ENCODE measurements around the gene NRG3.

NRG3 gene

DNA sequence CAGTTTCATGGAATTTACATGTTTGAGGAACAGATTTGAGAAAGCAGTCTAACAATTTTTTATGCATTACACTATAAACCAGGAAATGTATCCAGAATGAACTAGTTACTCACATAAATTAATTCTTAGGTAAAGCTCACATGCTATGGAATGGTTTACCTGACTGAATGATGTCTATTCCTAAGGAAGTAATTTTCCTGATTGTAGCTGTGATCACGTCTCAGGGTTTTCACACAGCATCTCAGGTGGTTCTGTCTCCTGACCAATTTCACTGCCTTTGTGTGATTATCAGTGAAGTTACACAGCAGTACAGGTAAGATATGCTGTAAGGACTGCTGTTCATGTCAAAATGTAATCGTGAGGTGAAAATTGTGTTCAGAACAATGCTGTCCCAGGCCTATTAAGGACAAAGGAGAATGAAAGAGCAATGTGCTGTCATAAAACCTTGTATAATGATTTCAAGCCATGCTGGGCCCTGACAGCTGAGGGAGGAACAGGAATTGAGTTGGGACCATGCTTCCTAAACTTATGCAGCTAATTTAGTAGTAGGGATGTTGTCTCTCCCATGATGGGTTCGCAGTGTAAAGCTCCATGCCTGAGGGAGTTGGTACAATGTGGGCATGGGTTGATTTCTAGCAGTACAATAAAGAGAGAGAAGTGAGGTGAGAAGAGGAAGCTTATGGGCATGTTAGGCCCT, 631.8 kb downstream of the NRG3 start:
- DNase-seq: no peak

DNA sequence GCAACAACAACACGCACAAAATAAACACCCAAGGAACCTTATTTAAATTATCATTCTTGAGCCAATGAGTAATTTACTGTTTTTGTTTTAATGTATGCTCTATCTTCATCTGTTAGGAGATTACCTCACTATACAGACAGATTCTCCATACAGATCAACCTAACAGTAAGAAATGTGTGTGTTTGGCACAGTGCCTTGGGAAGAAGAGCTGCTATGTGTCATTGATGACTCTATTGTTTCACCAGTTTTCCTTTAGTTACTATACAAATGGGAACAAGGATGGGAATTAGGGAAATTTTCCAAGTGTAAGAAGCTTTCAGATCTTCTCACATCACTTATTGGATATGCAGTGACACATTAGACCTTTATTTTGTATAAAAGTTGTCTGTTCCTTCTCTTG, 640.3 kb downstream of the NRG3 start:
- DNase-seq: no peak

DNA sequence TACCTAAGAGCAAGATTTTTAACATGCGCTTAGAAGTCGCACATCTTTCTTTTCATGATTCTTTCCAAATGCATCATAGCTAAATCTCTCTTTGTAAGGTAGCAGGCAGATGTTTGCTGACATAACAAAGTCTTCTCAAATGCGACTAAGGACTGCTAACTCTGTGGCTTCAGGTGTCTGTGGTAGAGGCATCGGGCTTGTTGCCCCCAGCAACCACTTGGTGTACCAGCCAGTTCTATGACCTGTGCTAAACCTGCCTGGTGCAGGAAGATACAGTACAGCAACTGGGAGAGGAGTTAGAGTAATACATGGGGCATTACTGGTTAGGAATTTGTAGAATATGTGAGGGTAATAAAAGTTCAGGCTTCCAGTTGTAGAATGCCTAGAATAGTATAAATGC, 654.1 kb downstream of the NRG3 start:
- no peak for DNase-seq

DNA sequence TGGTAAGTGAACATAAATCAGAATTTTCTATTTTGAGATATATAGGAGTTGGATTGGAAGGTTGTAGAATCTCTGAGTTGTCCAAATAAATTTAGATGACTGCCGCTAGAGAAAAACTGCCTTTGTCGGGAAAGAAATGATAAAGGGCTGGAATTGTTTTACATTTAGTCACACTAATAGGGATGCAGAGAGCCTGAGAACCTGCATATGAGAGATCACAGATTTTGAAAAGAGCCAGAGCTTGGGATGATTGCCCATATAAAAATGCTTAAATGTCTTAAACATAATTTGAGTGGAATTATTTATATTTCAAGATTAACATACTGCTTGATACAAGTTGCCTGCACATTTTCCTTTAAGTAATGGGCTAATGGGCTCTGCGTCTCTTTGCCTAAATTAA, 660.5 kb downstream of the NRG3 start:
- DNase-seq: no peak

DNA sequence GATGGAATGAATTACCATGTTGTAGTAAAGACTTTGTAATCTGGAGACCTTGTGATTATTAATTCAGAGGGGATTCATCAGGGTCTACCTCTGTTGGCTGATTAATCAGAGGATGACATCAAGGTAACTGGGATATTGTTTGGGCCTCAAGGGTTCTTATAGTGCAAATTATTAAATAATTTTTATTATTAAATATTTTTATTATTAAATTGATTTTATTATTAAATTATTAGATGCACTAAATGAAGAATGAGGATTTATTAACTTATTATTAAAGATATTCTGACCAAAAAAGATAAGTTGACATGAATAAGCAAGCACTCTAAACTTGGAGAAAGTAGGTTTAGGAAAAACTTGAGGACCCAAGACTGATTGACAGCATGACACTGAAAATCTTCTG, 661.7 kb downstream of the NRG3 start:
- no peak for DNase-seq

DNA sequence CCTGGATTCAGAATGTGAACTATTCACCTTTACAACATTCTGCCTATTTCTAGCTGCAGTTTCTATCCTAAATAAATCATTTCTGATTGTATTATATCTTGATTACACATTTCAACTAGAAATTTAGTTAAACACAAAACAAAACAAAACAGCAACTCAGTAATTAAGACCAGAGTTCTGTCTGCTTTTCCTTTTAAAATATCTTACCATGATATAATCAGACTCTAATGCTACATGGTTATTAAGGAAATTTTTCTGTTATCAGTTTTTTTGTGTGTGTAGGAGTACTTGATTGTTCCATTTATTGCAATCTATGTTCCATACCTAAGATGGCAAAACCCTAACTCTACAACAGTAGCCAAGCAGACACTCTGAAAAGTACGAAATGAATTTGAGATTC, 663.3 kb downstream of the NRG3 start:
- DNase-seq: no peak

DNA sequence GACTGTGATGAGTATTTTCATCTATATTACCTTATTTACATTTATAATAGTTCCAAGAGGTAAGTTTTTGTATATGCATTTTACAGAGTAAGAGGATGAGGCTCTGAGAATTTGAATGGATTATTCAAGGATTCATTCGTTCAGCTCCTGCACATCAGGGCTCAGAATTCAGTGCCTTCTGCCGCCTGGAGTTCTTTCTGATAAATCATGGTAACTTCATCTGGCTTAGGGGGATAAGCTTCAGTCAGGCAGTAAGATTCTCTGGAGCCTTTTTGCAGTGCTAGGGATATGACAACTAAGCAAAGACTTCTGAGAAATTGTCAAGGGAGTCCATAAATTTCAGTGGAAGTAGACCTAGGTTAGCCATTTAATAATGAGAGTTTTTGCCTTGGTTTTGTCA, 668.6 kb downstream of the NRG3 start:
- no peak for DNase-seq

DNA sequence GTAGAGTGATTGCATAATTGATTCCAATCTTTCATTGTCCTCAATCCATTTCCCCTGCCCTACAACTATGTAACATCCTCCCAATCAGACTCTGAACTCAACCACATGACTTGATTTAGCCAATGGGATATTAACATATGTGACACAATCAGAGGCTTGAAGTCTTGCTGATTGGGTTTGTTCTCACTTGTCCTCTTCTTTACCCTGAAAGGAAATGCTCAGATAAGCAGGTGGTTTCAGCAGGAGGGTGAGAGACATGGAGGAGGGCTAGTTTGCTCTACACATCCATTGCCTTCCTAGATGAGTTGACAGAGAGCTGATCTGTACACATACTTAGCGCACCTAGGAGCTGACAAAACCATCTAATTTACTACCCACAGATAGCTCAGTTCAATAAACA, 669.4 kb downstream of the NRG3 start:
- DNase-seq: no peak

DNA sequence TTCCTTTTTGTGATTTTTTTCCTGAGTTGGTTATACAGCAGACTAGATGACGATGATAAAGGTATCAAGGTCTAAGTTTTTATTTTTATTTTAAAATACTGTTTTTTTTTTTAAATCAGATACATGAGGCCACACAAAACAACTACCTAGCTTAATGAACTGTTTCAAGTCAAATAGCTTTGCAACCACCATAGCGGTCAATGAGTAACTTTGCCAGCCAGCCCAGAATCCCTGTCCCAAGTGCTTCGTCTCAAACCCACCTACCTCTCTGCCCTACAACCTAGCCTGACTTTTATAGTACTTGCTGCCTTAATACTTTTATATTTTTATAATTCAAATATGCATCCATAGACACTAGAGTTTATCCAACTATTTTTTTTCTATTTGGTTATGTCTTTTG, 676.5 kb downstream of the NRG3 start:
- no peak for DNase-seq

DNA sequence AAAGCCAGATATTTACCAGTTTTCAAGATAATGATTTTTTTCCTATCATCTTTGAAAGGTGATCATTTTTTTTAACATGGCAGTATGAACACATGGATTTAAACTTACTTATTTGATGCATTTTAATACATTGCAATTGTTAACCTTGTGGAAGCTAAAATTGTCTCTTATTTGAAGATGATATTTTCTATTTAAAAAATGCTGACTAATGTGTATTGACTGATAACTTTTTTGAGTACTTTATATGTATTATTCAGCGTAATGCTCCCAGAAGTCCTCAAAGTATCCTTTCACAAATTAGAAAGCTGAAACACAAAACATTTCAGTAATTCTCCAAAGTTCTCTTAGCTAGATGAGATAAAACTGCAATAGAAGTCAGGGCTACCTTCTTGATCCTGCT, 677.3 kb downstream of the NRG3 start:
- DNase-seq: no peak

DNA sequence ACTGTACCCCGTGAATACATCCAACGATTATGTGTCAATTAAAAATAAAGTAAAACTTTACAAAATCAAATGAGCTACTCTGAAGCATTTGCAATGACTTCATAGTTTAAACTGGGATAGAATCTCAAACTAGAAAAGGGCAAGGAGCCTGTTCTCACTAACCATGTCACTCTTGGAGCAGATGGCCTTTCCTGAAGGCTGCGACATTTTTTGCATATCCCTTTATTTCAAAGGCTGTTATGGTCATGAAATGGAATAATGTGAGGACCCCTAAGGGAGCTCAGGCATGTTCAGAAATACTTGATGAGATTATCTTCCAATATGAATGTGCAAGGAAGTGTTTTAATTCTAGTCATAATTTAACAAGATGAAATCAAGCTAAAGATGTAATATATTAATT, 679.4 kb downstream of the NRG3 start:
- DNase-seq: no peak

DNA sequence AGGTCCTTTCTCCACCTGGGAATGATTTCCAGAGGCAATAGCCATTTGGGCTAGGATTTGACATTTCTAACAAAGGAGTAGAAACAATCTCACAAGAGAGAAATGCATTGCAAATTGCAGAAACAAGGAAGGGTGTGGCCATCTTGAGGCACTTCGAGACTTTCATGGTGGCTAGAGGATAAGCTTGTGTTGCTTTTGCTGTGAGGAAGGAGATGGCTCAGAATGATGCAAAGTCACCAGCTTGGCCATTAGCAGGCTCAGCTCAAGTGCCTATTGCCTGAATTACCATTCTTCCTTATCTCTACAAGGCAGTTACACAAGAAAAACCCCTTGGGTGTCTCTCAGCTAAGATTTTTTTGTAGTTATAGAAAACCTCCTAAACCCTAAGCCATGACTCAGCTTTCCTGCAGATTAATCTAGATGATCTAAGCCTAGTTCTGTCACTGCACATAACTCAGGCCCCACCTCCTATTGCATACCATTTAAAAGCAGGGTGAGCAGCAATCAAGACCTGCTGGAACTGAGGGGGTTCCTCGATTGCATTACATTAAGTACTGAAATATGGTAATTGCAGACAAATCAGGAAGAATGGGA, 683.1 kb downstream of the NRG3 start:
- DNase-seq: no peak

DNA sequence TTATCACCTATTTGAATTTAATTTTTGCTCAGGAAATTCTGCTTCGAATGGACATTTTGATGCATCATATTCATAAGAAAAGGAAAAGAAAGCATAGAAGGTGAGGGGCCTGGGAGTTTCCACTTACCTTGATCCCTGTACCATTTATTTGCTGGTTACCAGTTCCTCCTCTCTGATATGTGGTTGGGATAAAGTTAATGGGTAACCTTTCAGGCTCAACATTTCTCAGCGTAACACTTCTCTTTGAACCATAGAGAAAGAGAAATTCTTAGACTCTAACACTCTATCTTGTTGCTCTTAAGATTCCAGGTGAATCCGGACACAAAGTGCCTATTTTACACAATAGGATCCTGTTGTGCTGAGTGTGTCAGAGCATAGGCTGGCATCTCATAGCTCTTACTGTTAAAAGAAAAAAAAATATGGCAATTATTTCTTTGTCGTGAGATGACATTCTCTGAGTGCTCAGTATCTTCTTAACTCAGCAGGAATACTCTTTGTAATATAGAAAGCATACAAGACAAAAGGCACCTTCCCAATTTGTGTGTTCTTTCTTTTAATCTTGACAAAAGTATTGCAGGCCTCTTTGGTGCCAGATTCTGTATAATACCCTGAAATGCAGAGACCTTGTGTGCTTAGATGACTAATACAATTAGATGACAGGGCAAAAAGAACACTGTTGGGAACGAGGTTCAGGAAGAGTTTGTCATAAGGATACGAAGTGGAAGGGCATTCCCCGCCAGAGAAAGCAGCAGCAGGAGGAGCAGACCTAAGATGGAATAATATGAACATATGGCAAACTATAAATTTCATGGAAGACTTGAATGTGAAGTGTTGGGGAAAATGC, 689.6 kb downstream of the NRG3 start:
- no peak for DNase-seq

DNA sequence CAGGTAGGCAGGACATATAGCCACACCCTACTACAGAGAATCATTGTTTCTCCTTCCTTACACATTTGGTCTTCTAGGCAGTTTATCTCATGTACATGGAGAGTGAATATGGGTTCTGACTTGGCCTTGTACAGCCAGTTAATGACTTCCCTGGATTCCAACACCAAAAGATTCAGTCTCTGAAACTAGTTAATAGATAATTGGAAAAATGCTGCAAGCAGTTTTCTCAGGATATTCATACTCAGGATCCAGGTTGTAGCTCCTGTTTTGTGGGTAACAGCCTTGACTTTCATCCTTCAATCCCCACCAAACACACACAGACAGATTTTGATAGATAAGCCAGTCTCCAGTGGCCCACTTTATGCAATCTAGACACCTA, 690.2 kb downstream of the NRG3 start:
- DNase-seq: no peak

DNA sequence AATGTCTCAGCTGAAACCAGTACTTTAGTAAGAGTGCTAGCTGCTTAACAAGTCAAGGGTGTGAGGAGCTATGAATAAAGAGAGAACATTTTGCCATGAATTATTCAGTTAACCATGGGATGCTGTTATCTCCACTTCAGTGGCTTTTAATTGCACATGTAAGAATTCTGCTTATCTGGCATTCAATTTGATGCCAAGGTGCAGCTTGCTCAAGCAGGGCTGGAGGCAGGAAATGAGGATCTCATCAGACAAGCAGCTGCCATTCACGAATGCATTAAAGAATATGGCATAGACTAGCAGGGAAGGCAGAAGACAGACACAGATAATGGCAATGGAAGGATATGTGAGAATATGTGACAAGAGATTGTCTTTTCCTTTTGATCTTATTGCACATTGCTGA, 697.8 kb downstream of the NRG3 start:
- DNase-seq: no peak

DNA sequence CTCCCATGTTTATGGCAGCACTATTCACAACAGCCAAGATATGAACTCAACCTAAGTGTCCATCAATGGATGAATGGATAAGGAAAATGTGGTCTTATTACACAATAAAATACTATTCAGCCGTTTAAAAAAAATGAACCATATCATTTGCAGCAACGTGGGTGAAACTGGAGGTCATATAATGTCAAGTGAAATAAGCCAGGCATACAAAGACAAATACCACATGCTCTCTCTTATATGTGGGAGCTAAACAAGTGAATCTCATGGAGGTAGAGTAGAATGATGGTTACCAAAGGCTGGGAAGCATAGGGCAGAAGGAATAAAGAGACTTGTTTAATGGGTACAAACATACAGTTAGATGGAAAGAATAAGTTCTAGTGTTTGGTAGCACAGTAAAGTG, 699.1 kb downstream of the NRG3 start:
- DNase-seq: no peak

DNA sequence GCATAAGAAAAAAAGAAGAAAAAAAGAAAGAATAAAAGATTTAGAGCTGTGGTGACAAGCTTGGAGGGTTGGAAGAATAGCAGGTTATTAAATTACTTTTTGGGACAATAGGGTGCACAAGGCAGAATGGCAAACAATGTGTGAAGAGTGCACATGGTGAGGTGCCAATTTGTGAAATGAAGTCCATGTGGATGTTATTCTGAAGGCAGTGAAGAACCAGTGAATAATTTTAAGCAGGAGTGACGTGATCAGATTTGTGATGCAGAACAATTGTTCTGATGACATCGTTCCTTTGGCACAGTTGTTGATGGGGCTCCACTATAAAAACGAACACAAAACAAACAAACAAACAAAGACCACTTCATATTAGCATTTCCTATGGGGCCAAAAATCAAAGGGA, 700.3 kb downstream of the NRG3 start:
- DNase-seq: no peak

DNA sequence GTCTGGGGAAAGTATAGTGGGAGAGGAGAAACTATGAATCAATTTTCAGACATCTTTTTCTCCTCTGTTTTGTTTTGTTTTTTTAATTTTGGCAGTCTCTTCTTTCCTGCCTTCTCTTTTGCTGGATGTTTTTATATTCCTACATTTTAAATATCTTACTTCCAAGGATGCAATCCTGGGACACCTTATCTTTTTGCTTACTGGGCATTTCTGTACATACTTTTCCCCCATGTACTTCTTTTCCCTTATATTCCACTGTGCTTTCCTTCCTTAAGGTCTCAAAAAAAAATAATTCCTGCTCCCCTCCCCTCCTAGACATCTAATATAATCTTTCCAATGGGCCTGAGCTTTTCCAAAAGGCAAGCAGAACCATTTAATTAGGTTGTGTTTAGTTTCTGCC, 701.1 kb downstream of the NRG3 start:
- DNase-seq: no peak

DNA sequence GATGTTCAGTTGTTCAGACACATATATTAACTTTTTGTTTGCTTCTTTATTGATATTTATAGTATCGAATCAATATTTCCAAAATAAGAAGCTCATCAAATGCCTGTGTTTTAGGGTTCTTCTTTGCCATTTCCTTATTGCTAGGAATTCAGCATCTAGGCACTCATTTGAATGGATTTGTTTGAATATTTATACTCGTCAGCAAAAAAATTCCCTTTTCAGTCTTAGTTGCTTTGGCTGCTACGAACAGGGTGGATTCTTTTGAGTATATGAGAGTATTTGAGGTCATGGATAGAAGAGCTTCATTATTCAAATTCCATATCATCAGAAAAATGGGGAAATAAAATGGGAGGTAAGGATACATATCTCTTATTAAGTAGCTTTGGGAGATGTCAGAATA, 706.9 kb downstream of the NRG3 start:
- no peak for DNase-seq

DNA sequence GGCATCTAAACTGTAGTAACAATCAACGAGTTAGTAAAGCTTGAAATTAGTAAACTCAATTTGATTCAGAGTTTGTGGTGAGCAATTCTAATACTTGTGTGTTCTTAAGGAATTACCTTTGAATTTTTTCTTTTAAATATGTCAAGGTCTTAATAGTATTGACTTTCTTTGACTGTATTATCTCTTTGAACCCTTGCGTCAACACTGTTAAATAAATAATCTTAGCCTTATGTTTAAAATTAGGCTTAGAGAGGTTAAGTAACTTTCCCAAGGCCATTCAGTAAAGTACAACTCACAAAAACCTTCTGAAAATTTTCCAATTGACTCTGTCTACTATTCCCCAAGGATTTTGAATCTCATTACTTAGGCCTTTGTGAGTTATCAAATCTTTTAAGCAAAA, 716.4 kb downstream of the NRG3 start:
- DNase-seq: no peak

DNA sequence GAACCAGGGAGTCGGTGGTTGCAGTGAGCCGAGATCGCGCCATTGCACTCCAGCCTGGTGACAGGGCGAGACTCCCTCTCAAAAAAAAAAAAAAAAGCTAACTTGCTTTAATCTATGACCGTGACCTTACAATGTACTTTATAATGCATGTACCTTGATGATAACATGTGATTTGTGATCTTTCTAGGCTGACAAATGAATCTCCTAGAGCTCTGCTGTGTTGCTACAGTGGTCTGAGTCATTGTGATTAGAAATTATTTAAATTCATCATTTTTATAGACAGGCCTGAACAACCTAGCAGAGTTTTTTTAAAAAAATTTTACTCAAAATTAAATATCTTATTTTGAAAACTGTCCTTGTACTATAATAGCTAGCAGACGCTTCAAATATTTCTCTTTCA, 722.8 kb downstream of the NRG3 start:
- DNase-seq: no peak

DNA sequence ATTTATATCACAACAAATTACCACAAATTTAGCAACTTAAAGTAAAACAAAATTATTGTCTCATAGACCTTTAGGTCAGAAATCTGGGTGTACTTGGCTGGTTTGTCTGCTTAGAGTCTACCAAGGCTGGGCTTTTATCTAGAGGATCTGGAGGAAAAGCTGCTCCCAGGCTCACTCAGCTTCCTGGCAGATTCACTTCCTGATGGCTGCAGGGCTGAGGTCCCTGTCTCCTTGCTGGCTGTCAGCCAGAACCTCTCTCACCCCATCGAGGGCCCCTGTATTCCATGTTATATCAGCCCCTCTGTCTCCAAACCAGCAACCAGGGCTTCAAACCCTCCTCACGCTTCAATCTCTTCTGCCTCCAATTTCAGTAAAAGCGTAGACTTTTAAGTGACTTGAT, 734.9 kb downstream of the NRG3 start:
- DNase-seq: no peak

DNA sequence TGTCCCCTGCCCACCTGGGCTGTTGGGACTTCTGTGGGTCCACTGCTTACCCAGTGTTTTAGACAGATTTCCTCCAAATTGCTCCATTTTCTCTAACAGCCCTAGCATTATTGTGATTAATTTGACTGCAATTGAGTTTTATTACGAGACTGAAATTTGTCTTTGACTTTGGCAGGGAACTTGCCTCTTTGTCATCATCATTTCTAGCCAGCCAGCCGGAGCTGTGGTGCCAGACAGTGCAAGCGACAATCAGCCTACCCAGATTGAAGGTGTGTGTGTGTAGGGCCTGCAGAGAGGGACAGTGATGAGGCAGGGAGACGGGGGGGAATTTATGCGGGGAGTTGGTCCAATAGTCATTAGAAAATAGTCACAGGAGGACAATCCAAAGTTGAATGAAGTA, 743.0 kb downstream of the NRG3 start:
- no peak for DNase-seq

DNA sequence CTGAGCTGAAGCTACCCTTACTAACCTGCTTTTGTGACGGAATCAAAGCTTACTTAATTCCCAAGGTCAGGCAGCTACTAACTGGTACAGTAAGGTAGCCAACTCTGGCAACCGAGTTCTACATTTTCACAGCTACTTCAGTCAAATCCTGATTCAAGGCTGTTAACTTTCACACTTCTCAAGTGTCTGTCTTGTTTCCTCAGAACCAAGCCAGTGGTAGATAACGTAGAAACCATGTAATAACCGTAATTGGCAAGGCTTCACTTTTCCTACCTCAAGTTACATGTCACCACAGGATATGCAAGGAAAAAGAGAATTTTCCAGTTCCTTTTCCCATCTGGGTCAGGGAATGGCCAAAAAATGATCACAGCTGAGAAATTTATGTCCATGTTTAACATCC, 746.7 kb downstream of the NRG3 start:
- DNase-seq: no peak
